ENCODE data around the gene MOCOS. TPM values are rescaled to one million over a fixed set of nuclear protein-coding genes. Genes with fewer than 3 reads are reported as not detected.
"Not testable (repeated sequence)": the region's sequence is repeated elsewhere in the genome, so short reads cannot be mapped to it uniquely, and the experiment has no call there.

The MOCOS gene
- total RNA-seq, 2 donors from 2014 or later, result 2.0 to 2.8 TPM

DNA sequence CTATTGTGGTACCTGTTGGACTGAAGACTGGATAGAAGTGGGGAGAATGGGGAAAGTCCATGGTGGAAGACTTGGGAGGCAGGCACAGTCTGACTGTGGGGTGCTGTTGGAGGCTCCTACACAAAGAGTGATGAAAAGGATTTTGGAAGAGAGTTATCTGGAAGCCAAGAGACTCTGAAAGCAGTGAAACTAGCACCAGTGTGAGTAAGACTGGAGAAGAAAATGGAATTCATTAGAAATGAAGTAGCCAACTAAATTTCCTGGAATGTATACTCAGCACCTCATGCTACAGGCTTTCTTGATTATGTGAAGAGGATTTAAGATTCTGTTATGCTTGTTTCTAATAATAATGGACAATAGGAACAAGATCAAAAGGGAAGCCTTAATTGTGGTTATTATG, 29.9 kb upstream of the MOCOS start:
- ATAC-seq (ENCODE audit: insufficient number of reproducible peaks, low FRiP score, low read depth) (no peak), DNase-seq (ENCODE audit: low spot score) (no peak)
- no peaks in the 10 kb centered on the region for H3K27me3 ChIP-seq (replicated peaks; ENCODE audit: insufficient read depth)
- TF ChIP-seq, protein P1, sequence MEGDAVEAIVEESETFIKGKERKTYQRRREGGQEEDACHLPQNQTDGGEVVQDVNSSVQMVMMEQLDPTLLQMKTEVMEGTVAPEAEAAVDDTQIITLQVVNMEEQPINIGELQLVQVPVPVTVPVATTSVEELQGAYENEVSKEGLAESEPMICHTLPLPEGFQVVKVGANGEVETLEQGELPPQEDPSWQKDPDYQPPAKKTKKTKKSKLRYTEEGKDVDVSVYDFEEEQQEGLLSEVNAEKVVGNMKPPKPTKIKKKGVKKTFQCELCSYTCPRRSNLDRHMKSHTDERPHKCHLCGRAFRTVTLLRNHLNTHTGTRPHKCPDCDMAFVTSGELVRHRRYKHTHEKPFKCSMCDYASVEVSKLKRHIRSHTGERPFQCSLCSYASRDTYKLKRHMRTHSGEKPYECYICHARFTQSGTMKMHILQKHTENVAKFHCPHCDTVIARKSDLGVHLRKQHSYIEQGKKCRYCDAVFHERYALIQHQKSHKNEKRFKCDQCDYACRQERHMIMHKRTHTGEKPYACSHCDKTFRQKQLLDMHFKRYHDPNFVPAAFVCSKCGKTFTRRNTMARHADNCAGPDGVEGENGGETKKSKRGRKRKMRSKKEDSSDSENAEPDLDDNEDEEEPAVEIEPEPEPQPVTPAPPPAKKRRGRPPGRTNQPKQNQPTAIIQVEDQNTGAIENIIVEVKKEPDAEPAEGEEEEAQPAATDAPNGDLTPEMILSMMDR (IDR thresholded peaks at IDR 0.05), result no peak
- H3K9me3 ChIP-seq, result no peaks in the 10 kb centered on the region
- H3K27ac ChIP-seq, result no peak overlapping the region
- peaks cover 22% of the 10 kb centered on the region for H3K36me3 ChIP-seq
- H3K4me3 ChIP-seq, result no peak overlapping the region
- H3K4me1 ChIP-seq (ENCODE audit: control insufficient read depth in 1 of 2, low read depth in 2 of 2), result no peaks in the 10 kb centered on the region

GRCh38 chr18:36158266-36158867, 28.9 kb upstream of the MOCOS start:
- no peaks in the 10 kb centered on the region for H3K27me3 ChIP-seq (replicated peaks; ENCODE audit: insufficient read depth)
- no peak overlapping the region for H3K27ac ChIP-seq
- H3K36me3 ChIP-seq, result peaks cover 15% of the 10 kb centered on the region
- H3K4me3 ChIP-seq, result no peak overlapping the region
- ATAC-seq (ENCODE audit: insufficient number of reproducible peaks, low FRiP score, low read depth) (no peak), DNase-seq (ENCODE audit: low spot score) (no peak)
- H3K4me1 ChIP-seq (ENCODE audit: control insufficient read depth in 1 of 2, low read depth in 2 of 2), result no peaks in the 10 kb centered on the region
- TF ChIP-seq, protein P1 (IDR thresholded peaks at IDR 0.05), result no peak
- H3K9me3 ChIP-seq, result no peaks in the 10 kb centered on the region

GRCh38 chr18:36160959-36161371, 26.3 kb upstream of the MOCOS start:
- Histone ChIP-seq H3K4me3 (no peak overlapping the region), H3K27ac (no peak overlapping the region), H3K27me3 (replicated peaks; ENCODE audit: insufficient read depth) (no peaks in the 10 kb centered on the region), H3K36me3 (peaks cover 20% of the 10 kb centered on the region), H3K4me1 (ENCODE audit: control insufficient read depth in 1 of 2, low read depth in 2 of 2) (no peaks in the 10 kb centered on the region), H3K9me3 (no peaks in the 10 kb centered on the region)
- DNase-seq (ENCODE audit: low spot score) (no peak), ATAC-seq (ENCODE audit: insufficient number of reproducible peaks, low FRiP score, low read depth) (no peak)
- TF ChIP-seq, protein P1 (IDR thresholded peaks at IDR 0.05), result no peak

- H3K36me3 ChIP-seq, result peaks cover 27% of the 10 kb centered on the region
- no peak for ATAC-seq (ENCODE audit: insufficient number of reproducible peaks, low FRiP score, low read depth)
- H3K9me3 ChIP-seq, result no peaks in the 10 kb centered on the region
These were observed 24.3 kb upstream of the MOCOS start for GRCh38 chr18:36162981-36163380.

DNA sequence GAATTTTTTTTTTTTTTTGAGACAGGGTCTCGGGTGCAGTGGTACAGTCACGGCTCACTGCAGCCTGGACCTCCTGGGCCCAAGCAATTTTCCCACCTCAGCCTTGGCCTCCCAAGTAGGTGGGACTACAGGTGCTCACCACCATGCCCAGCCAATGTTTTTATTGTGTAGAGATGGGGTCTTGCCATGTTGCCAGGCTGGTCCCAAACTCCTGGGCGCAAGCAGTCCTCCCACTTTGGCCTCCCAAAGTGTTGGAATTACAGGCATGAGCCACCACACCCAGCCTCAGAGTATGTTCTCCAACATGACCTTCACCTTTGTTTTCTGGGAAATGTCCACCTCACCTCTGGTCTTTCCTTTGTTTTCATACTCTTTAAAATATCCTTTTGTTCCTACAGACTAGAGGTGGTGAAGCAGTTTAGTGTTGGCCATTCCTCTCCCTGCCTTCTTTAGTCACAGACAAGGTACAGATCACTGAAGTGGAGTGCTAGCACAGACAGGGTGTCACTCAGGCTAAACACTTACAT, 19.5 kb upstream of the MOCOS start:
- Histone ChIP-seq H3K4me3 (no peak overlapping the region), H3K27me3 (replicated peaks; ENCODE audit: insufficient read depth) (no peaks in the 10 kb centered on the region), H3K36me3 (peaks cover 50% of the 10 kb centered on the region), H3K4me1 (ENCODE audit: control insufficient read depth in 1 of 2, low read depth in 2 of 2) (no peaks in the 10 kb centered on the region), H3K9me3 (no peaks in the 10 kb centered on the region), H3K27ac (no peak overlapping the region)
- TF ChIP-seq, protein P1 (IDR thresholded peaks at IDR 0.05), result no peak
- DNase-seq (ENCODE audit: low spot score) (no peak), ATAC-seq (ENCODE audit: insufficient number of reproducible peaks, low FRiP score, low read depth) (no peak)

More at GRCh38 chr18:36162981-36163380, 24.3 kb upstream of the MOCOS start:
- Histone ChIP-seq H3K27me3 (replicated peaks; ENCODE audit: insufficient read depth) (no peaks in the 10 kb centered on the region), H3K4me3 (no peak overlapping the region), H3K27ac (no peak overlapping the region), H3K4me1 (ENCODE audit: control insufficient read depth in 1 of 2, low read depth in 2 of 2) (no peaks in the 10 kb centered on the region)
- TF ChIP-seq, protein P1 (IDR thresholded peaks at IDR 0.05), result no peak
- DNase-seq (ENCODE audit: low spot score), result no peak

- ATAC-seq (ENCODE audit: insufficient number of reproducible peaks, low FRiP score, low read depth); DNase-seq (ENCODE audit: low spot score); H3K4me1 ChIP-seq (ENCODE audit: control insufficient read depth in 1 of 2, low read depth in 2 of 2); H3K9me3 ChIP-seq; H3K4me3 ChIP-seq; H3K27me3 ChIP-seq (replicated peaks; ENCODE audit: insufficient read depth); H3K27ac ChIP-seq: not testable (repeated sequence)
- peaks cover 50% of the 10 kb centered on the region for H3K36me3 ChIP-seq
These were observed 19.0 kb upstream of the MOCOS start for GRCh38 chr18:36168296-36168695.

Data from thoracic aorta (tissue), 2 donors.